NCI-H2227 (cell line): Measurements from ENCODE around the gene GPR17.

ENCODE experiments used
- DNase-seq: peaks from one replicate; lab custom pipeline; 2025; ENCODE audit not compliant: unreplicated experiment; lab: John Stamatoyannopoulos, UW

Gene GPR17

DNA sequence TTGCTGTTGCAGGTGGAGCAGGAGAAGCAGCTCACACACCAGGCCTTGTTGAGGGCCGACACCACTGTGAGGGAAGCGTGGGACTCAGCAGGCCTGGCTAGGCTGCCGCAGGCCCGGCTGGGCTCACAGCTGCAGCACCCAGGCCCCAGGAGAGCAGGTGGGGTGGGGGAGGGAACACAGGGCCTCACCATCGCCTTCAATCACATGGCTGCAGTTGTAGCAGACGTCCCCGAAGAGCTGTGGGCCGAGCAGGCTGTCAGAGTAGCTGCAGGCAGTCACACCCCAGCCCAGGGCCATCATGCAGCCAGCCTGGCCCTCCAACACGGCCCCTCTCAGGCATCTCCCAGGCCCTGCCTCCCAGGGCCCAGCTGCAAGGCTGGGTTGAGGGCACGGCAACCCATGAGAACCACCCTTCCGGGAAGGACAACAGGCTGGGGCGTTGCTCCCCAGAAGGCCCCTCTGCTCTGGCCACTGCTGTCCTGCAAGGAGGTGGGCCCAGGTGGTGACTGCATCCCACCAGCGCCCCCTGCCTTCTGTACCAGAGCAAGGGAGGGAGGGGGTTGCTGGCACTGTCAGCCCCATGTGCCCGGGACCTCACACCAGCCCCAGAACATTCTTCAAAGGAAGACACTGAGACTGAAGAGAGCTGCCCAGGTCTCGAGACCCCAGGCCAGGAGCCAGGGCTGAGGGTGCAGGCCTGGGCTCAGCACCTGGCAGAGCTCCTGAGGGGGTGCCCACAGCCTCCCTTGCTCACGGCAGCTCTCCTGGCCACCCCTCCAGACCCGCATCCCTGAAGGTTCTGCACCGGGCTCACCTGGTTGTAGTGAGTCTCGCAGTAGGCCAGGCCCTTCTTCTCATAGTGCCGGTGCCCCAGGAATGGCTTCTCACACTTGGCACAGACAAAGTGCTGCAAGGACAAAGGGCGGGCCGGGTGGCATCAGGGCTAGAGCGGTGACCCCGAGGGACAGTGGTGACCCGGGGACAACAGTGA lies 5.6 kb upstream of the GPR17 start:
- no peak for DNase-seq

DNA sequence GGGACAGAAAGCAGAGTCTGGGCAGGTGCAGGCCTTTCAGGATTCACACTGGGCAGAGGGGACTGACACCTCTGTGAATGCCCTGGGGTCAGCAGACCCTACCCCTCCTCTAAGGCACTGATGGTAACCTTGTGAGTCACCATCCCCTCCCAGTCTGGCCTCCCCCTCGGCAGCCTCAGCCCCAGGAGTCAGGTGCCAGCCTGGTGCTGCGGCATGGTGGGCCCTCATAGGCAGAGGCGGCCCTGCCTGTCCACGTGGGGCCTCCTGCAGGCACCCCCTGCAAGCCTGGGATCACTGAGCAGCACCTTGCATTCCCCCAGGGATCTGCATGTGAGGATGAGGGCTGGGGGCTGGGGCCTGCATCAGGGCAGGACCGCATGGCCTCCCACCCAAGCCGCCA lies 4.8 kb upstream of the GPR17 start:
- DNase-seq: no peak

DNA sequence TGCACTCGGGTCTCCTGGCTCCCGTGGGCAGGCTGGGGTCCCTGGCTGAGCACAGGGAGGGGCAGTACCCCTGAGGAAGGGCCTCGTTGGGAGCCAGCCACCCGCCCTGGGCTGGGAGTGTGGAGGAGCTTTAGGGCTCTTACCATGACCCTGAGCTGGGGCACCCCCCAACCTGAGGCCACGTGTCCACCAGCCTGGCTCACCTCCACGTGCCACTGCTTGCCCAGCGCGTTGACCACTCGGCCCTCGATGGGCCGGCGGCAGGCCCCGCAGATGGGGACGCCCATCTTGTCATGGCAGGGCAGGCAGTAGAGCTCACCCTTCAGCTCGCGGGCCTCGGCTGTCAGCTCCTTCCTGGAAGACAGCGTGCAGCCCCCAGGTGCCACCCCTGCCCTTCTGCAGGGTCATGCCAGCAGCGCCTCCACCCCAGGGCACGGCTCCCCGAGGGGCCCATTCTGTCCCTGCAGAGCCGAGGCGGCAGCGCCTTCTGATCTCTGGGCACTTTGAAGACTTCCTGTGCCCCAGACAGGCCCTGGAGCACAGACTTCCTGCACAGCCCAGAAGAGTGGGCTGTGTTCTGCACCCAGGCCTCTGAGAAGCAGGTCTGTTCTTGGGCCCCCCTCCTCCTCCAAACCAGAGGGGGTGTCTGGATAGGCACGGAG lies 4.0 kb upstream of the GPR17 start:
- DNase-seq: no peak

DNA sequence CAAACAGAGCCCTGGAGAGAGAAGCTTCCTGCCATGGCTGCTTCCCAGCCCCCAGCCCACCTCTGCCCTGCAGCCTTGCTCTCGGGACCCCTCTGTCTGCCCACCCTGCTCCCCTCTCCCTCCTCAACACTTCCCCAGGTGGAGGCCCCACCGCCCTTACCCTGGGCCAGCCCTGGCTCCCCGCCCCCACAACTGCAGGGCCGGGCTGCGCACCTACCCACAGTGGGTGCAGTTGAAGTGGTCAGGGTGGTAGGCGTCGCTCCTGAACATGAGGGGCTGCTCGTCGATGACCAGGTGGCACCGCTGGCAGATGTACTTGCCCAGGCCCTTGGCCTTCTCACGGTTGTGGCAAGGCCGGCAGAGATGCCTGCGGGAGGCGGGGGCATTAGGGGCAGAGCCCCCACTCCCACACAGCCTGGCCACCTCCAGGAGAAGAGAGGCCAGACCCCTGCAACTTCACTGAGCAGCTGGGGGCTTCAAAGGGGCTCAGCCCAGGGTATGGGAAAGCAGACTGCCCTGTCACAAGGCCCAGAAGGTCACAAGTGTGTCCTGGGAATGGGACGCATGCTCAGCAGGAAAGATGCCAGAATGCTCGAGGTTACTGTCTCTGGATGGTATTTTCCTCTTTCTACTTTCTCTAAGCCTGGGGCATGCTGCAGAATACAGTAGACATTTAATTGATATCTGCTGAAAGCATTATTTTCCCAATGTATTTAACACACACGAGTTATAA lies 3.1 kb upstream of the GPR17 start:
- no peak for DNase-seq

DNA sequence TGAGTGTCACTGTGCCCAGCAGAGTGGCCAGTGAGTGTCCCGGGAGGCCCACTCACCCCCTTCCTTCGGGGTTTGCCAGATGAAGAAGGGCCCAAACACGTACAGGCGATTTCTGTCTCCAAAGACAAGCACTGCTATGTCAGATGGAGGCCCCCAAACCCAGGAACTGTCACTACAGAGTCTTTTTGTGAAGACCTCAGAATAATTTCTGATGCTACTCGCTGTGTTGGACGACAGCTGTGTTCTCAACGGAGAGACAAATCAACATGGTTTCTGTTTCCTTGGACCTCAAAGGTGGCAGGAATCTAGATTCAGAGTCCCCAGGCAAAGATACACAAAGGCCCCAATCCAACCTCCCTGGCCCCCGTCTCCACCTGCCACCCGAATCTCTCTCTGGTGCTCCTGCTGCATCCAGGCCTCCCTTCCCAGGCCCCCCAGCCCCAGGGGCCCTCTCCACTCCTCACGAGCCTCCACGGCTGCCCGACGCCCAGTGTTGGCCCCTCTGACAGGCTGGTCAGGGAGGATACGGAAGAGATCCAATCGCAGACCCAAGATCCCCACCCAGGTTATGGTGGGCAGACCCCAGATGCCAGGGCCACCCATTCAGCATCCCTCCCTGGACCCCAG lies 2.4 kb upstream of the GPR17 start:
- no peak for DNase-seq

DNA sequence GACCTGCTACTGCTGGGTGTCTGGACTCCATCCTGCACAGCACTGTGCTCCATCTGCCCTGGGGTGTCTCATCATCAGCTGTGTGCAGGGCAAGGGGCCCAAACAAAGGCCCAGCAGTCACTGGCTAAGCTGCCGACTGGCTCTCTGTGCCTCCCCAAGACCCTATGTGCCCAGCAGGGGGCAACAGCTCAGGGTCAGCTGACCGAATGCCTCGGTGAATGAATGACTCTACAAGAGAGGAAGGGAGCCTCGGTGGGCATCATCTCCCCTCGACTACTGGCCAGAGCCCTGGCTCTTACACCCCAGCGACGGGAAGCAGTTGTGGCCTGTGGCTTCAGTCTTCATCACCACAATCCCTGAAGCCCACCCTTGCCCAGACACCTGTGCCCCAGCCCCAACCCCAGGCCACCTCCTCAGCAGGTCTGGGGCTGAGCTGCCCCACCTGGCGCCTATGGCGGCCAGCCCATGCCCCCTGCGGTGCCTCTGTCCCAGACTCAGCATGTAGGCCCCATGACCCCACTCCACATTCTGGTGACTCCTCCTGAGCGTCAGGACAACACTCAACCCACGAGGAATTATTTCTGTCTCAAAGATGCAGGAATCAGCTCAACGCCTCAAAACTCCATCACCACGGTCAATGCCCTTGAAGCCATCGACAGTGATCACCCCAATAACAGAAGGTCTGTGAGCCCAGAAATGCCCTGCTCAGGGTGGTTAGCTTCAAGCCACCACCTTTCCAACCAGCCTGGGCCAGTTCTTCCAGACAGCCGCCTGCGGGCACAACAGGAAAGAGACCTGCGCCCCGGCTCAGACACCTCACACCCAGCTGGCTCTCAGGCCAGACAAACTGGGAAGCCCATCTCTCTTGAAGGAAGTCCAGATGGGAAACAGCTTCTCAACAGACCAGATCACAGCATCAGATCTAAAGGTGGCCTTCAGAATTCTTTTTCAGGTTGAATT lies 1.6 kb upstream of the GPR17 start:
- no peak for DNase-seq

DNA sequence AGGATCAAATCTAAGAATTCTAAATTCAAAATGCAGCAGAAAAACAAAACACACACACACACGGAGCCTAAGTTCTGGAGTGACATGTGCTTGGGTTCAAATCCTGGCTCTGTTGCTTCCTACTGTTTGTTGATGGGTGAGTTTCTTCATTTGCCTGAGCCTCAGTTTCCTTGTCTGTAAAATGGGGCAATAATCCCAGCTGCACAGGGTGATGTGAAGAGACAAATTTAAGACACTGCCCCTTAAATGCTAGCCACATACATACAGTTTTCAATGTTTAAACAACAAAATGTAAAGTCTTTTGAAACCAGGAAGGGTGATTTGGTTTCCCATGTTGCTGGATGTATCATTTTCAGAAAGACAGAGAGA lies 943 bp upstream of the GPR17 start:
- no peak for DNase-seq

DNA sequence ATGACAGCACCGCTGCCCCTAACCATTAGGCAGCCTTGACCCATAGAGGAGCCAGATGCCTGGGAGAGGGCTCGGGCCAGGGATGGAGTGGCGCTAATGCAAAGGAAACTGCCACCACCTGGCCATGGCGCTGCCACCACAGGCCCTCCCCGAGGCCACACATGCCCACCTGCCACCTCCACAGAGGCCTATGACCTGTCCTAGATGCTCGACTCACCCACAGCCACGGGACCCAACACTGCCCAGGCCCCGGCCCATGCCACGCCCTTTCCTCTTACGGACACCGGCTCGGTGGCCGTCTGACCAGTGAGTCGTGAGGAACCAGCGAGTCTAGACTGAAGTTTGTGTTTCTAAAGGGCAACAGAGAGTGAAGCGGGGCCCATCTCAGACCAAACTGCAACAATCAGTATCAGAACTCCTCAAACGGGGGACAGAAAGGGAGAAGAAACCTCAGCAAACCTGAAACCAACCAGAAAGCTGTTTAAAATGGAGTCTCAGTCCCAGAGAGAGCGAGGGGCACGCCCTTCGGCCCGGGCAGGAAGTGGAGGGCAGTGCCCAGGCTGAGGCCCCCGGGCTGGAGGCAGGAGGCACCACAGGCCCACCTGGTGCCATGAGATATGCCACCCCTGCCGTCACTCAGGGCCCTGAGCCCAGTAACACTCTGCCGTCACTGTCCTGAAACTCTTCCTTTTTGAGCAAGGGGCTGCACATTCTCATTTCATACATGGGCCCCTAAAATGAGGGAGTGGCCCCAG lies 711 bp downstream of the GPR17 start:
- DNase-seq: no peak

DNA sequence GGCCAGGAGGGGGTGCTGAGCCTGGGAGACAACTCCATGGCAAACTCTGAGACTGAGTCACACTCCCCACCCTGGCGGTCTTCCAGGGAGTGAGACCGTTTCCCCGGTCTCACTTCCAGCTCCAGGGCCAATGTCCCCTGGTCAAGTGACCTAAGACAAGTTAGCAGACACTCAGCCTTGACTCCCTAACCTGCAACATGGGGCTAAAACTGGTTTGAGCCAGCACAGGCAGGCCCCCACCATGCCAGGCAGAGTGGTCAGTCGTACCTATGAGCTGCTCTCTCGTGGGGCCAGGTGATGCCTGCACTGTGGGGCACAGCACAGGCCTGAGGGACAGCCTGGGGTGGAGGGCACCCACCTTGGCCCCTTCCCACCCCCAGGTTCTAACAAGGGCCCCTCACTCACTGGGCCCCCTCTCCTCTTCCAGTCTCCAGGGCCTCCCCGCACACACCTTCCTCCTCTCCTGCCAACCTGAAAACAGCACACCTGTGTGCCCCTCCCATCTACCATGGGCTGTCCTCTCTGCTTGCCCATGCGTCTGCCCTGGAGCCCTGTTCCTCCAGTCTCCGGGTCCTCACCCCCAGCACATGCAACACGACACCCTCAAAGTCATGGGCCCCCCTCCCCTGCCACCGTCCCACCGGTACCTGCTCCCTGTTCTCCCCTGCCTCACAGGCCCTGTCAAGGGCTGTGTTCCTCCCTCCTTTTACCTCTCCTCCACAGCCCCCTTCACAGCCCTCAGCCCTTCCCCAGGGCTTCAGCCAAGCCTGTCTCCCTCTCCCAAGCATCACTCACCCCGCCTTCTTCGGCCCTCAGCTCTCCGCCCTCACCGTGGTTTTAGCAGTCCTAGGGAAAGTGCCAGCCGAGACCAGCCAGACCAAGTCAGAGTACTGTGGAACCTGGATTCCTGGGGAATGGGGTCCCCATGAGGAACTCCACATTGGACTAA lies 1.6 kb downstream of the GPR17 start:
- DNase-seq: no peak

DNA sequence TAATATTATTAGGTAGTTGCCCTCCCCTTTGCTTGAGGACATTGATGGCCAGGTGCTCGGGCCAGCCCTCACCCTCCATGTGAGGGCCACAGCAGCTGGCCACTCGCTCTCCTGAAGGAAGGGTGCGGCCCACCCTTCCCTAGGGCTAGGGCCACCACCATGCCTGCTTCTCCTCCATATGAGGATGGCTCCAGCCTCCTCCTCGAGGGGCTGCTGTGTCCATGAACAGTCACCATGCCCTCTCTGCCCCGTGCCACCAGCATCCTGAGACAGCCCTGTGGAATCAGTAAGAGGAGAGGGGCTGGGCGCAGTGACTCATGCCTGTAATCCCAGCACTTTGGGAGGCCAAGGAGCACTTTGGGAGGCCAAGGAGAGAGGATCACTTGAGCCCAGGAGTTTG lies 2.4 kb downstream of the GPR17 start:
- no peak for DNase-seq

DNA sequence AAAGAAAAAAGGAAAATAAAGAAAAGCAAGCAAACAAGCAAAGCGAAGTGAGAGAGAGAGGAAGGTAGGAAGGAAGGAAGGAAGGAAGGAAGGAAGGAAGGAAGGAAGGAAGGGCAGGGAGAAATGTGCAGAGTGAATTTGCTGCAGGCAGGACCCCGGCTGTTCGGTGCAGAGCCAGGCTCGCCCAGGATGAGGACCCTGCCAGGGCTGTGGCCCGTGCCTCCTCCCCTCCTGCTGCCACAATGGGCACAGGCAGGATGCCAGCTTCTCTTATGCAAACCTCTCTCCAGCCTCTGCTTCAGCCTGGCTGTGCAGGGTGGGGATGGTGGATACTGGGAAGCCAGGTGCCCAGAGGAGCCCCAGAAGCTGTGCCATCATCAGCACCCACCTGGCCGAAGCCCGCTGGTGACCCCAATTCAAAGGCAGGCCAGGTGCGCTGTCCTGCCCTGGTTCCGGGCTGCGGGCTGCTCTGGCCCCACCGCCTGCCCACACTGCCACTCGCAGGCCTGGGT lies 3.2 kb downstream of the GPR17 start:
- no peak for DNase-seq

DNA sequence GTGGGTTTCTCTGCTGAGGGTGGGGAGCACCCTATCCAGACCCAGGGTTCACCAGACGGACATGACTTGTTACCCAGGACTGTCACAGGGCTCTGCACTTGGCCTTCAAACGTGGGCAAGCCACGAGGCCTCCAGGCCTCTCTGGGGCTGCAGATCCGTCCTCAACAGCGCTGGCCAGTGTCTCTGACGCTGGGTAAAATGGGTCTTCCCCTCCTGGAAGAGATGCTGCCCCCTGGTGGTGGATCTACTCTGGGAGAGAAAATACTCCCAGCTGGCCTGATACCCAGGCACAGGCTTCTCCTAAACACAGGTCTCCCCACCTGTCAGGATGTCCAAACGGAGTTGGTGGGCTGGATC lies 3.7 kb downstream of the GPR17 start:
- DNase-seq: peak; percentile 81

DNA sequence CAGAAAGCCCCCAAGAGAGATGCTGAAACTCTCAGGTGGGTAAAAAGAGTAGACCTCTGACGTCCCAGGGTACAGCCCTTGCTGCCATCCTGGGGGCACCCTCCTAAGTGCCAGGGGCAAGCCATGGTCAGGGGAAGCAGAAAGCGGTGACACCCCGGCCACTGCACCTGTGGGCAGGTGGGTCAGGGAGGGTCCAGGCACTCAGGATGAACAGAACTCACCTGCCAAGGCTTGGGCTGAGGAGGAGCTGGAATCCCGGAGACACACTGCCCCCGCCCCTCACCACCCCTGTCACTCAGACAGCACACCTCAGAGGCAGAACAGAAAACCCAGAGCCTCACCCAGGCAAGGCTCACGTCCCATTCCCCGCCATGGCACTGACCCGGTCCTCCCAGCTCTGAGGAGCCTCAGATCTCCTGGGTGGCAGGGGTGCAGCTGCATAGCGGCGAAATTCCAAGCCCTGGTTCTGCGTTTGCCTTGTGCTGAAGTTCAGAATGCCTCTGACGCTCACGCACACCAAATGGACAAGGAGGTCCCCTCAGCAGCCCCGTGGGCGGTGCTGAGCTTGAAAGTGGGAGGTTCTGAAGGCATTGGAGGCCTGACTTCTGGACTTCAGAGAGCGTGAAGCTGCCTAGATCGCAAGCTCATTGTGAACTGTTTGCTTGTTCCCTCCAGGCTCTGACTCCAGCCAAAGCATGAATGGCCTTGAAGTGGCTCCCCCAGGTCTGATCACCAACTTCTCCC lies 4.3 kb downstream of the GPR17 start:
- no peak for DNase-seq

DNA sequence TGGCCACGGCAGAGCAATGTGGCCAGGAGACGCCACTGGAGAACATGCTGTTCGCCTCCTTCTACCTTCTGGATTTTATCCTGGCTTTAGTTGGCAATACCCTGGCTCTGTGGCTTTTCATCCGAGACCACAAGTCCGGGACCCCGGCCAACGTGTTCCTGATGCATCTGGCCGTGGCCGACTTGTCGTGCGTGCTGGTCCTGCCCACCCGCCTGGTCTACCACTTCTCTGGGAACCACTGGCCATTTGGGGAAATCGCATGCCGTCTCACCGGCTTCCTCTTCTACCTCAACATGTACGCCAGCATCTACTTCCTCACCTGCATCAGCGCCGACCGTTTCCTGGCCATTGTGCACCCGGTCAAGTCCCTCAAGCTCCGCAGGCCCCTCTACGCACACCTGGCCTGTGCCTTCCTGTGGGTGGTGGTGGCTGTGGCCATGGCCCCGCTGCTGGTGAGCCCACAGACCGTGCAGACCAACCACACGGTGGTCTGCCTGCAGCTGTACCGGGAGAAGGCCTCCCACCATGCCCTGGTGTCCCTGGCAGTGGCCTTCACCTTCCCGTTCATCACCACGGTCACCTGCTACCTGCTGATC lies 4.9 kb downstream of the GPR17 start:
- DNase-seq: no peak

DNA sequence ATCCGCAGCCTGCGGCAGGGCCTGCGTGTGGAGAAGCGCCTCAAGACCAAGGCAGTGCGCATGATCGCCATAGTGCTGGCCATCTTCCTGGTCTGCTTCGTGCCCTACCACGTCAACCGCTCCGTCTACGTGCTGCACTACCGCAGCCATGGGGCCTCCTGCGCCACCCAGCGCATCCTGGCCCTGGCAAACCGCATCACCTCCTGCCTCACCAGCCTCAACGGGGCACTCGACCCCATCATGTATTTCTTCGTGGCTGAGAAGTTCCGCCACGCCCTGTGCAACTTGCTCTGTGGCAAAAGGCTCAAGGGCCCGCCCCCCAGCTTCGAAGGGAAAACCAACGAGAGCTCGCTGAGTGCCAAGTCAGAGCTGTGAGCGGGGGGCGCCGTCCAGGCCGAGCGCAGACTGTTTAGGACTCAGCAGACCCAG lies 5.4 kb downstream of the GPR17 start:
- DNase-seq: no peak

DNA sequence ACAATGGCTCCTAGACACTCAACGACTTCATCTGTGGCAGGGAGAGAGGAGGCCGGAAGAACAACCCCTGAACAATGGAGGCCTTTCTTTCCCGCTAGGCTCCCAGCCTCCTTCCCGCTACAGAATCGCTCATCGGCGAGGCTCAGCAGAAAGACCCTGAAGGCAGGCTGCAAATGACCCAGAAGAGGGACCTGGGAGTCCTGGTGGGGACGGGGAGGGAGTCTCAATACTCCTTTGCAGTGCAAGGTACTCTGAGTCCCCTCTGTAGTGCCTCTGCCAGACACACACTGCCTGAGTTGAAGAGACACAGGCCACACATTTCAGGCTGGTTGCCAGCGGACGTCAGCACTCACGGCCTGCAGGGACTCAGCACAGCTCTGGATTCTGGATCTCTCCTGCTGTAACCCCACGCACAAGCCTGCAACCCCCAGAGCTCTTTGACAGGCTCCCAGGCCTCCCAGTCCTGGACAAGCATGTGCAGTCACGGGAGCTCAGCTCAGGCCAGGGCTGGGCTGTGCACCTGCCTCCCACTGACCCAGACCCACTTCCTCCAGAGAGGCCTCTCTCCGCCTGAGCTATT lies 6.1 kb downstream of the GPR17 start:
- no peak for DNase-seq
